ENCODE data around the gene LMO7. TPM values are rescaled to one million over a fixed set of nuclear protein-coding genes. Genes with fewer than 3 reads are reported as not detected.
A peak's percentile ranks its signal among the peaks of the same experiment; 100 is the strongest.

Gene LMO7
- total and polyA plus RNA-seq, 2 of the 8 experiments (the other 6 are each of a cell fraction or from before 2014, with no cell fraction given): 8.1 to 28.3 TPM

- no peak for TF ChIP-seq CBX8 (IDR thresholded peaks at IDR 0.05; ENCODE audit: borderline replicate concordance, low read depth, low read length)
- TF ChIP-seq RAD21 (IDR thresholded peaks at IDR 0.05 in 1 of 2, conservative IDR thresholded peaks at IDR 0.05 in 1 of 2; ENCODE audit: low read depth in 2 of 2, low read length in 2 of 2): peak; percentile 92 to 94
- TF ChIP-seq BCL11A (IDR thresholded peaks at IDR 0.05; ENCODE audit: low read depth in 2 of 2, low read length in 2 of 2): no peak
- TF ChIP-seq SP4 (IDR thresholded peaks at IDR 0.05; ENCODE audit: low read length): no peak
Measured at GRCh38 chr13:75876142-75877050, 240.3 kb downstream of the LMO7 start (continued).
